MM.1S (cell line): ENCODE measurements around the gene SLIT1.

Experiments
- EZH2 ChIP-seq: fragments of 300-600 bp; sonication (generic); optimal IDR thresholded peaks from 2 replicates; pipeline ENCODE3; 2017; ENCODE audit warnings: low read depth, mild to moderate bottlenecking, antibody characterized with exemption, low read length, mixed read lengths
- EZH2phosphoT487 ChIP-seq: fragments of 300-600 bp; sonication (generic); IDR thresholded peaks from 2 replicates; pipeline ENCODE4 v1.6.1; 2018; ENCODE audit warnings: antibody characterized with exemption, low read length
- TF ChIP-seq, protein P1 (sequence below): fragments of 300-600 bp; sonication (generic); IDR thresholded peaks from 2 replicates; pipeline ENCODE4 v1.5.1; 2016; ENCODE audit warnings: antibody characterized with exemption, low read length, mixed read lengths

DNA sequence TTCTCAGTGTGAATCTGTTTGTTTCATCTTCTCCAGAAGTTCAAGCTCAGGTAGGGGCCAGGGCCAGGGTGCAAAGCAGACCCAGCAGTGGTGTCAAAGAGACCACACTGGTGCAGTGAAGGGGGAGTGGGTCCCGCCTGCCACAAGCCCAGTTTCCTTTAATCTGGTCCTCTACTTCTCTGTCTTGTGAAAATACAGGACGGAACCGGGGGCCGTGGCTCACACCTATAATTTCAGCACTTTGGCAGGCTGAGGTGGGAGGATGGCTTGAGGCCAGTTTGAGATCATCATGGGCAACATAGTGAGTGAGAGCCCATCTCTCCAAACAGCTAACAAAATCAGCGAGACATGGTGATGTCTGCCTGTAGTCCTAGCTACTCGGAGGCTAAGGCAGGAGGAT is 109.0 kb downstream of the SLIT1 start:
- TF ChIP-seq, protein P1, sequence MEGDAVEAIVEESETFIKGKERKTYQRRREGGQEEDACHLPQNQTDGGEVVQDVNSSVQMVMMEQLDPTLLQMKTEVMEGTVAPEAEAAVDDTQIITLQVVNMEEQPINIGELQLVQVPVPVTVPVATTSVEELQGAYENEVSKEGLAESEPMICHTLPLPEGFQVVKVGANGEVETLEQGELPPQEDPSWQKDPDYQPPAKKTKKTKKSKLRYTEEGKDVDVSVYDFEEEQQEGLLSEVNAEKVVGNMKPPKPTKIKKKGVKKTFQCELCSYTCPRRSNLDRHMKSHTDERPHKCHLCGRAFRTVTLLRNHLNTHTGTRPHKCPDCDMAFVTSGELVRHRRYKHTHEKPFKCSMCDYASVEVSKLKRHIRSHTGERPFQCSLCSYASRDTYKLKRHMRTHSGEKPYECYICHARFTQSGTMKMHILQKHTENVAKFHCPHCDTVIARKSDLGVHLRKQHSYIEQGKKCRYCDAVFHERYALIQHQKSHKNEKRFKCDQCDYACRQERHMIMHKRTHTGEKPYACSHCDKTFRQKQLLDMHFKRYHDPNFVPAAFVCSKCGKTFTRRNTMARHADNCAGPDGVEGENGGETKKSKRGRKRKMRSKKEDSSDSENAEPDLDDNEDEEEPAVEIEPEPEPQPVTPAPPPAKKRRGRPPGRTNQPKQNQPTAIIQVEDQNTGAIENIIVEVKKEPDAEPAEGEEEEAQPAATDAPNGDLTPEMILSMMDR, result no peak
- TF ChIP-seq EZH2phosphoT487 (no peak), EZH2 (no peak)
